ENCODE data around the gene P4HA1.
"Not testable (repeated sequence)": the region's sequence is repeated elsewhere in the genome, so short reads cannot be mapped to it uniquely, and the experiment has no call there.

The P4HA1 gene

DNA sequence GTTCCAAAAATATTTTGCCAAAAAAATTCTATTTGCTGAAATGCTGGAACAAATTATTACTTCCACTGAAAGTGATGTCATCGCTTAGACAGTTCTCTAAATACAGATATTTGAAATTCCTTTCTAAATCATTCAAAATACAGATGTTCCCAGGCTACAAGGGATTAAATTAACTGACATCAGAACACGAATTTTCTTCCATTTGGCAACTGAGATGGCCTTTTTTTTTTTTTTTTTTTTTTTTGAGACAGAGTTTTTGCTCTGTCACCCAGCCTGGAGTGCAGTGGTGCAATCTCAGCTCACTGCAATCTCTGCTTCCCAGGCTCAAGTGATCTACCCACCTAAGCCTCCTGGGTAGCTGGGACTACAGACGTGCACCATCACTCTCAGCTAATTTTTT lies 57.0 kb downstream of the P4HA1 start:
- POLR2A ChIA-PET (ENCODE audit: low non-redundant PET): no interaction called here

DNA sequence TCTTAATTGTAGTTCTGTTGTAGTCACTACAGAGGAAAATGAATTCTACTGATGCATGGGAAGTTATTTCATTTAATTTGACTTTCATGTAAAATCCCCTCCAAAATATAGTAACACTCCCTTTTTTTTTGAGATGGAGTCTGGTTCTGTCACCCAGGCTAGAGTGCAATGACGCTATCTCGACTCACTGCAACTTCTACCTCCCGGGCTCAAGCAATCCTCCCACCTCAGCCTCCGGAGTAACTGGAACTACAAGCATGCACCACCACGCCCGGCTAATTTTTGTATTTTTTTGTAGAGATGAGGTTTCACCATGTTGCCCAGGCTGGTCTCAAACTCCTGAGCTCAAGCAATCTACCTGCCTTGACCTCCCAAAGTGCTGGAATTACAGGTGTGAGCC lies 60.4 kb downstream of the P4HA1 start:
- CTCF ChIA-PET; POLR2A ChIA-PET (ENCODE audit: low non-redundant PET); DNase-seq (ENCODE audit: low spot score); H3K27ac ChIP-seq: not testable (repeated sequence)

More for the DNA sequence above, 57.0 kb downstream of the P4HA1 start:
- TF ChIP-seq CTCF (conservative IDR thresholded peaks at IDR 0.05; ENCODE audit: low read depth): no peak
- peak overlapping the region; percentile 15; the same call in 1 of the 2 replicates for H3K27ac ChIP-seq
- DNase-seq (ENCODE audit: low spot score): no peak
- CTCF ChIA-PET: no interaction called here

- H3K27ac ChIP-seq: no peak overlapping the region
- no peak for TF ChIP-seq CTCF (conservative IDR thresholded peaks at IDR 0.05; ENCODE audit: low read depth)
- POLR2A ChIA-PET (ENCODE audit: low non-redundant PET): no interaction called here
- CTCF ChIA-PET: interaction anchor here (0.6 kb wide), 1 partner anchor 760 kb away, joined by 4 read pairs; no protein-coding TSS in a partner anchor
- no peak for DNase-seq (ENCODE audit: low spot score)
Observed at GRCh38 chr10:73032536-73032935, 64.1 kb downstream of the P4HA1 start.

GRCh38 chr10:73026623-73027022 lies 70.0 kb downstream of the P4HA1 start:
- CTCF ChIA-PET; H3K27ac ChIP-seq; POLR2A ChIA-PET (ENCODE audit: low non-redundant PET); DNase-seq (ENCODE audit: low spot score): not testable (repeated sequence)

GRCh38 chr10:73023455-73024070 lies 73.1 kb downstream of the P4HA1 start:
- POLR2A ChIA-PET (ENCODE audit: low non-redundant PET); H3K27ac ChIP-seq; DNase-seq (ENCODE audit: low spot score); CTCF ChIA-PET: not testable (repeated sequence)

GRCh38 chr10:73022961-73023360 lies 73.7 kb downstream of the P4HA1 start:
- POLR2A ChIA-PET (ENCODE audit: low non-redundant PET); H3K27ac ChIP-seq; CTCF ChIA-PET; DNase-seq (ENCODE audit: low spot score): not testable (repeated sequence)

DNA sequence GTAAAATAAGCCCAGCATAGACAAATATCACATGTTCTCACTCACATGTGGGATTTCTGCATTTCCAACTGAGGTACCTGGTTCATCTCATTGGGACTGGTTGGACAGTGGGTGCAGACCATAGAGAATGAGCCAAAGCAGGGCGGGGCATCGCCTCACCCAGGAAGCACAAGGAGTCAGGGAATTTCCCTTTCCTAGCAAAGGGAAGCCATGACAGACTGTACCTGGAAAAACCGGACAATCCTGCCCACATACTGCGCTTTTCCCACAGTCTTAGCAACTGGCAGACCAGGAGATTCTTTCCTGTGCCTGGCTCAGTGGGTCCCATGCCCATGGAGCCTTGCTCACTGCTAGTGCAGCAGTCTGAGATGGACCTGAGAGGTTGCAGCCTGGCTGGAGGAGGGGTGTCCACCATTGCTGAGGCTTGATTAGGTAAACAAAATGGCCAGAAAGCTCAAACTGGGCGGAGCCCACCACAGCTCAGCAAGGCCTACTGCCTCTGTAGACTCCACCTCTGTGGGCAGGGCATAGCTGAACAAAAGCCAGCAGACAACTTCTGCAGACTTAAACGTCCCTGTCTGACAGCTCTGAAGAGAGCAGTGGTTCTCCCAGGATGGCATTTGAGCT lies 75.0 kb downstream of the P4HA1 start:
- DNase-seq (ENCODE audit: low spot score); POLR2A ChIA-PET (ENCODE audit: low non-redundant PET): not testable (repeated sequence)
- CTCF ChIA-PET: interaction anchor here (0.6 kb wide), 1 partner anchor 127 kb away, joined by 3 read pairs; no protein-coding TSS in a partner anchor
- peak overlapping the region; percentile 17; the same call in 1 of the 2 replicates for H3K27ac ChIP-seq

DNA sequence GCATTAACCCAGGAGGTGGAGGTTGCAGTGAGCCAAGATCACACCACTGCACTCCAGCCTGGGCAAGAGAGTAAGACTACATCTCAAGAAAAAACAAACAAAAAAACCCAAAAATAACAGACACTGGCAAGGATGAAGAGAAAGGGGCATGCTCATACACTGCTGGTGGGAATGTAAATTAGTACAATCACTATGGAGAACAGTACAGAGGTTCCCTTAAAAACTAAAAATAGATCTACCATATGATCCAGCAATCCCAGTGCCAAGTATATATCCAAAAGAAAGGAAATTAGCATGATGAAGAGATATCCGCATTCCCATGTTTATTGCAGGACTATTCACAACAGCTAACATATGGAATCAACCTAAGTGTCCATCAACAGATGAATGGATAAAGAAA lies 75.6 kb downstream of the P4HA1 start:
- ChIA-PET POLR2A (ENCODE audit: low non-redundant PET) (no interaction called here), CTCF (no interaction called here)
- DNase-seq (ENCODE audit: low spot score): no peak
- no peak for TF ChIP-seq CTCF (conservative IDR thresholded peaks at IDR 0.05; ENCODE audit: low read depth)
- no peak overlapping the region for H3K27ac ChIP-seq

DNA sequence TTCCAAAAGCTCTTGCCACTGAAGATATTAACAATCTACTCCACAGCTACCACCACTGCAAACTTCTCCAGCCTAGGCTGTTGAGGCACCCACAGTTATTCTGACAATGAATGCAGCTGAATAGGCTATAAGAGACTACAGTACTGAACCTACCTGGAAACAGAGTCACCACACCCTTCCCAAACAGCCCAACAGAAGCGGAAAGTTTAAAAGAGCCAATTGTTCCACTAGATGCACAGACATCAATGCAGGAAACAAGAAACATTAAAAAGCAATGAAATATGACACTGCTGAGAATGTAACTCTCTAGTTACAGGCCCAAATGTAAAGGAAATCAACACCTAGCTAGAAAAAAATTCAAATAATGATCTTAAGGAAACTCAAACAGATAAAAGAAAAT lies 77.6 kb downstream of the P4HA1 start:
- CTCF ChIA-PET: interaction anchor here (0.9 kb wide), 1 partner anchor 12 kb away, joined by 4 read pairs; no protein-coding TSS in a partner anchor
- POLR2A ChIA-PET (ENCODE audit: low non-redundant PET): no interaction called here
- no peak overlapping the region for H3K27ac ChIP-seq
- no peak for TF ChIP-seq CTCF (conservative IDR thresholded peaks at IDR 0.05; ENCODE audit: low read depth)
- no peak for DNase-seq (ENCODE audit: low spot score)

Data from RWPE1 (cell line).